ENCODE results near the gene MYO5A. TPM values are rescaled to one million over a fixed set of nuclear protein-coding genes. Genes with fewer than 3 reads are reported as not detected.

MYO5A gene
- total RNA-seq, 1 donor from 2014 or later = 41.1 TPM

DNA sequence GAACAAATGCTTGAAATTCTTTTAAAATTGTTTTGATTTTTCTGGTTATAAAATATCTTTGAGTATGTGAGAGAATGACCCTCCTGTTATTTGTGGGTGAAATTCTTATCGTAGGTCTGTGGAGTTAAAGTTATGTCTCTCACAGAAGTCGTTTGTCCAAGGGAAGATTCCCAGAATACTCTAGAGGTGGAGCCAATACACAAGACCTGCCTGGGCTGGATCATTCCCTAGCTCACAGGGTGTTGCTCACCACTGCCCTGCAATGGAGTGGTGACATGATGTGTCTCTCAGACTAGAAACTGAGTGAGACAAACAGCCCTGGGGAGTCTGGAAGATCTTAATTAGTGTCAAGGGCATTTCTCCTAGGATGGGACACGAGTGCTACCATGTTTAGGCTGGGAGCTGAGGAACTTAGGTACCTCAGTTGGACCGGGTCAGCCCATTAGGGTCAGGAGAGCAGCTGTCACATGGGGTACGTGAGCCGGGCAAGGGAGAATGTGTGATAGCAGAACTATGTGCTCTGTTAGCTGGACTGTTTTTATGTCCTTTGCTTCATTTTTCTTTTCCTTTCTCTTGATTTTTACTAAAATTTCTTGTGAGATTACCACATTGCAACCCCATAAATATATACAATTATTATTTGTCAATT is 179.5 kb downstream of the MYO5A start:
- H3K4me3 Mint-ChIP-seq (ENCODE audit: unreplicated experiment) = no peak overlapping the region
- H3K27ac Mint-ChIP-seq (ENCODE audit: unreplicated experiment) = no peak overlapping the region
- H3K36me3 Mint-ChIP-seq (ENCODE audit: unreplicated experiment) = peaks cover 42% of the 10 kb centered on the region
- DNase-seq (ENCODE audit: extremely low spot score, unreplicated experiment) = no peak
- H3K4me1 Mint-ChIP-seq (ENCODE audit: unreplicated experiment) = peaks cover 9% of the 10 kb centered on the region
- H3K27me3 Mint-ChIP-seq (ENCODE audit: unreplicated experiment) = no peaks in the 10 kb centered on the region
- TF ChIP-seq, protein P1, sequence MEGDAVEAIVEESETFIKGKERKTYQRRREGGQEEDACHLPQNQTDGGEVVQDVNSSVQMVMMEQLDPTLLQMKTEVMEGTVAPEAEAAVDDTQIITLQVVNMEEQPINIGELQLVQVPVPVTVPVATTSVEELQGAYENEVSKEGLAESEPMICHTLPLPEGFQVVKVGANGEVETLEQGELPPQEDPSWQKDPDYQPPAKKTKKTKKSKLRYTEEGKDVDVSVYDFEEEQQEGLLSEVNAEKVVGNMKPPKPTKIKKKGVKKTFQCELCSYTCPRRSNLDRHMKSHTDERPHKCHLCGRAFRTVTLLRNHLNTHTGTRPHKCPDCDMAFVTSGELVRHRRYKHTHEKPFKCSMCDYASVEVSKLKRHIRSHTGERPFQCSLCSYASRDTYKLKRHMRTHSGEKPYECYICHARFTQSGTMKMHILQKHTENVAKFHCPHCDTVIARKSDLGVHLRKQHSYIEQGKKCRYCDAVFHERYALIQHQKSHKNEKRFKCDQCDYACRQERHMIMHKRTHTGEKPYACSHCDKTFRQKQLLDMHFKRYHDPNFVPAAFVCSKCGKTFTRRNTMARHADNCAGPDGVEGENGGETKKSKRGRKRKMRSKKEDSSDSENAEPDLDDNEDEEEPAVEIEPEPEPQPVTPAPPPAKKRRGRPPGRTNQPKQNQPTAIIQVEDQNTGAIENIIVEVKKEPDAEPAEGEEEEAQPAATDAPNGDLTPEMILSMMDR (IDR thresholded peaks at IDR 0.05) = no peak
- no peaks in the 10 kb centered on the region for H3K9me3 Mint-ChIP-seq (ENCODE audit: unreplicated experiment)

GRCh38 chr15:52348056-52348745 is 180.5 kb downstream of the MYO5A start:
- H3K27ac Mint-ChIP-seq (ENCODE audit: unreplicated experiment) = no peak overlapping the region
- DNase-seq (ENCODE audit: extremely low spot score, unreplicated experiment) = no peak

DNA sequence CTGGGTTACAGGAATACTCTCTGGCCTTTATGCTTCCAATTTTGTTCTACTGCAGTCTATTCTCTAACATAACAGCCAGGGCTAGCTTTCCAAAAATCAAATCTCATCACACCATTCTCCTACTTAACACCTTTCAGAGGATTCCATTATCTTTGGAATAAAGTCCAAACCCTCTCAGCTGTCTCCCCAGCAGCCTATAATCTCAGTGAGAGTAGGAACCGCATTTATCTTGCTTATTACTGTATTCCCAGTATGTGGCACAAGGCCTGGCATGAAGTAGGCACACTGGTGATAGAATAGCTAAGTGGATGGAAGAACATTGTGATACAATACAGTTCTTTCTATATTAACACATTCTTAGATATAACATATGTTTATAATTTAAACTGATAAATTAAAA is 184.1 kb downstream of the MYO5A start:
- Mint-ChIP-seq H3K4me3 (ENCODE audit: unreplicated experiment) (no peak overlapping the region), H3K27me3 (ENCODE audit: unreplicated experiment) (no peaks in the 10 kb centered on the region), H3K27ac (ENCODE audit: unreplicated experiment) (no peak overlapping the region), H3K9me3 (ENCODE audit: unreplicated experiment) (no peaks in the 10 kb centered on the region), H3K4me1 (ENCODE audit: unreplicated experiment) (peaks cover 16% of the 10 kb centered on the region), H3K36me3 (ENCODE audit: unreplicated experiment) (peaks cover 28% of the 10 kb centered on the region)
- no peak for DNase-seq (ENCODE audit: extremely low spot score, unreplicated experiment)
- TF ChIP-seq, protein P1 (IDR thresholded peaks at IDR 0.05) = no peak

More at GRCh38 chr15:52348056-52348745, 180.5 kb downstream of the MYO5A start:
- TF ChIP-seq, protein P1 (IDR thresholded peaks at IDR 0.05) = no peak
- H3K4me3 Mint-ChIP-seq (ENCODE audit: unreplicated experiment) = no peak overlapping the region
- H3K27me3 Mint-ChIP-seq (ENCODE audit: unreplicated experiment) = no peaks in the 10 kb centered on the region
- peaks cover 13% of the 10 kb centered on the region for H3K4me1 Mint-ChIP-seq (ENCODE audit: unreplicated experiment)
- peaks cover 42% of the 10 kb centered on the region for H3K36me3 Mint-ChIP-seq (ENCODE audit: unreplicated experiment)
- no peaks in the 10 kb centered on the region for H3K9me3 Mint-ChIP-seq (ENCODE audit: unreplicated experiment)

GRCh38 chr15:52343831-52344230 is 184.8 kb downstream of the MYO5A start:
- DNase-seq (ENCODE audit: extremely low spot score, unreplicated experiment) = no peak
- Mint-ChIP-seq H3K27ac (ENCODE audit: unreplicated experiment) (peak overlapping the region; percentile 13), H3K9me3 (ENCODE audit: unreplicated experiment) (no peaks in the 10 kb centered on the region), H3K36me3 (ENCODE audit: unreplicated experiment) (peaks cover 26% of the 10 kb centered on the region), H3K4me1 (ENCODE audit: unreplicated experiment) (peaks cover 11% of the 10 kb centered on the region), H3K4me3 (ENCODE audit: unreplicated experiment) (no peak overlapping the region), H3K27me3 (ENCODE audit: unreplicated experiment) (no peaks in the 10 kb centered on the region)
- TF ChIP-seq, protein P1 (IDR thresholded peaks at IDR 0.05) = no peak

- no peaks in the 10 kb centered on the region for H3K9me3 Mint-ChIP-seq (ENCODE audit: unreplicated experiment)
- TF ChIP-seq, protein P1 (IDR thresholded peaks at IDR 0.05) = no peak
- H3K36me3 Mint-ChIP-seq (ENCODE audit: unreplicated experiment) = peaks cover 21% of the 10 kb centered on the region
Observed at GRCh38 chr15:52340093-52340492, 188.6 kb downstream of the MYO5A start.

More at GRCh38 chr15:52340093-52340492, 188.6 kb downstream of the MYO5A start:
- no peaks in the 10 kb centered on the region for H3K27me3 Mint-ChIP-seq (ENCODE audit: unreplicated experiment)
- H3K4me1 Mint-ChIP-seq (ENCODE audit: unreplicated experiment) = peaks cover 28% of the 10 kb centered on the region
- H3K4me3 Mint-ChIP-seq (ENCODE audit: unreplicated experiment) = no peak overlapping the region
- no peak overlapping the region for H3K27ac Mint-ChIP-seq (ENCODE audit: unreplicated experiment)
- DNase-seq (ENCODE audit: extremely low spot score, unreplicated experiment) = no peak

Data from osteocyte (in vitro differentiated cells).